ENCODE measurements around the gene FBXO42. TPM values are rescaled to one million over a fixed set of nuclear protein-coding genes. Genes with fewer than 3 reads are reported as not detected.

Gene FBXO42
- total RNA-seq, 1 experiment from 2014 or later: 11.3 TPM

GRCh38 chr1:16235944-16236510 is 116.3 kb downstream of the FBXO42 start:
- intact Hi-C loops (cut with micrococcal nuclease; ENCODE audit: unreplicated experiment): loop anchor here (1.0 to 5.0 kb wide), 2 partner anchors 19 to 49 kb away; no protein-coding TSS in a partner anchor
- Mint-ChIP-seq H3K9me3 (ENCODE audit: unreplicated experiment) (no peaks in the 10 kb centered on the region), H3K27ac (ENCODE audit: unreplicated experiment) (peak overlapping the region; percentile 93), H3K36me3 (ENCODE audit: insufficient read depth, unreplicated experiment) (no peaks in the 10 kb centered on the region), H3K4me3 (ENCODE audit: unreplicated experiment) (peak overlapping the region; percentile 82), H3K4me1 (ENCODE audit: low read depth, unreplicated experiment) (no peaks in the 10 kb centered on the region), H3K27me3 (ENCODE audit: insufficient read depth, unreplicated experiment) (no peaks in the 10 kb centered on the region)
- POLR2A ChIA-PET: no interaction called here
- TF ChIP-seq, protein P1, sequence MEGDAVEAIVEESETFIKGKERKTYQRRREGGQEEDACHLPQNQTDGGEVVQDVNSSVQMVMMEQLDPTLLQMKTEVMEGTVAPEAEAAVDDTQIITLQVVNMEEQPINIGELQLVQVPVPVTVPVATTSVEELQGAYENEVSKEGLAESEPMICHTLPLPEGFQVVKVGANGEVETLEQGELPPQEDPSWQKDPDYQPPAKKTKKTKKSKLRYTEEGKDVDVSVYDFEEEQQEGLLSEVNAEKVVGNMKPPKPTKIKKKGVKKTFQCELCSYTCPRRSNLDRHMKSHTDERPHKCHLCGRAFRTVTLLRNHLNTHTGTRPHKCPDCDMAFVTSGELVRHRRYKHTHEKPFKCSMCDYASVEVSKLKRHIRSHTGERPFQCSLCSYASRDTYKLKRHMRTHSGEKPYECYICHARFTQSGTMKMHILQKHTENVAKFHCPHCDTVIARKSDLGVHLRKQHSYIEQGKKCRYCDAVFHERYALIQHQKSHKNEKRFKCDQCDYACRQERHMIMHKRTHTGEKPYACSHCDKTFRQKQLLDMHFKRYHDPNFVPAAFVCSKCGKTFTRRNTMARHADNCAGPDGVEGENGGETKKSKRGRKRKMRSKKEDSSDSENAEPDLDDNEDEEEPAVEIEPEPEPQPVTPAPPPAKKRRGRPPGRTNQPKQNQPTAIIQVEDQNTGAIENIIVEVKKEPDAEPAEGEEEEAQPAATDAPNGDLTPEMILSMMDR (IDR thresholded peaks at IDR 0.05; ENCODE audit: insufficient read depth in 1 of 2, low read depth in 1 of 2, low read length in 1 of 2, severe bottlenecking in 1 of 2, unreplicated experiment in 1 of 2): peak in 1 of 2 experiments; percentile 5
- H3K36me3 ChIP-seq (ENCODE audit: control insufficient read depth, insufficient read depth, low read length): no peaks in the 10 kb centered on the region
- BruUV-seq (replicated peaks): no TSS peak
- no peaks in the 10 kb centered on the region for H3K9me3 ChIP-seq
- H3K4me1 ChIP-seq: 0 out of 2 replicates have a peak, but pooled peaks cover 5% of the 10 kb centered on the region
- DNase-seq: peak in 1 of 2 experiments; percentile 20
- peak overlapping the region; percentile 68 for H3K4me3 ChIP-seq (ENCODE audit: low read depth, low read length)
- H3K27me3 ChIP-seq (replicated peaks; ENCODE audit: control insufficient read depth, insufficient read depth, low read length): no peaks in the 10 kb centered on the region
- CTCF ChIA-PET: no interaction called here

- Histone ChIP-seq H3K36me3 (ENCODE audit: control insufficient read depth, insufficient read depth, low read length) (no peaks in the 10 kb centered on the region), H3K4me3 (ENCODE audit: low read depth, low read length) (no peak overlapping the region), H3K27me3 (replicated peaks; ENCODE audit: control insufficient read depth, insufficient read depth, low read length) (no peaks in the 10 kb centered on the region), H3K9me3 (no peaks in the 10 kb centered on the region), H3K4me1 (0 out of 2 replicates have a peak, but pooled peaks cover 5% of the 10 kb centered on the region)
- Mint-ChIP-seq H3K27me3 (ENCODE audit: insufficient read depth, unreplicated experiment) (no peaks in the 10 kb centered on the region), H3K27ac (ENCODE audit: unreplicated experiment) (no peak overlapping the region), H3K4me3 (ENCODE audit: unreplicated experiment) (no peak overlapping the region), H3K9me3 (ENCODE audit: unreplicated experiment) (no peaks in the 10 kb centered on the region), H3K36me3 (ENCODE audit: insufficient read depth, unreplicated experiment) (no peaks in the 10 kb centered on the region), H3K4me1 (ENCODE audit: low read depth, unreplicated experiment) (no peaks in the 10 kb centered on the region)
- ChIA-PET POLR2A (no interaction called here), CTCF (no interaction called here)
- intact Hi-C loops (cut with micrococcal nuclease; ENCODE audit: unreplicated experiment): loop anchor here (5.0 kb wide), 1 partner anchor 48 kb away; no protein-coding TSS in a partner anchor
- no peak for DNase-seq
- BruUV-seq (replicated peaks): no TSS peak
- TF ChIP-seq, protein P1 (IDR thresholded peaks at IDR 0.05; ENCODE audit: insufficient read depth in 1 of 2, low read depth in 1 of 2, low read length in 1 of 2, severe bottlenecking in 1 of 2, unreplicated experiment in 1 of 2): no peak
Observed at GRCh38 chr1:16235347-16235746, 116.9 kb downstream of the FBXO42 start.

GRCh38 chr1:16233431-16233830 is 118.8 kb downstream of the FBXO42 start:
- Histone ChIP-seq H3K27me3 (replicated peaks; ENCODE audit: control insufficient read depth, insufficient read depth, low read length) (no peaks in the 10 kb centered on the region), H3K9me3 (no peaks in the 10 kb centered on the region), H3K4me1 (0 out of 2 replicates have a peak, but pooled peaks cover 5% of the 10 kb centered on the region), H3K36me3 (ENCODE audit: control insufficient read depth, insufficient read depth, low read length) (no peaks in the 10 kb centered on the region), H3K4me3 (ENCODE audit: low read depth, low read length) (no peak overlapping the region)
- no peaks in the 10 kb centered on the region for H3K27me3 Mint-ChIP-seq (ENCODE audit: insufficient read depth, unreplicated experiment)
- H3K9me3 Mint-ChIP-seq (ENCODE audit: unreplicated experiment): no peaks in the 10 kb centered on the region
- no peaks in the 10 kb centered on the region for H3K36me3 Mint-ChIP-seq (ENCODE audit: insufficient read depth, unreplicated experiment)
- ChIA-PET POLR2A (no interaction called here), CTCF (no interaction called here)
- TF ChIP-seq, protein P1 (IDR thresholded peaks at IDR 0.05; ENCODE audit: insufficient read depth in 1 of 2, low read depth in 1 of 2, low read length in 1 of 2, severe bottlenecking in 1 of 2, unreplicated experiment in 1 of 2): no peak
- intact Hi-C loops (cut with micrococcal nuclease; ENCODE audit: unreplicated experiment): no loop called here
- H3K27ac Mint-ChIP-seq (ENCODE audit: unreplicated experiment): no peak overlapping the region
- no peak for DNase-seq
- H3K4me3 Mint-ChIP-seq (ENCODE audit: unreplicated experiment): no peak overlapping the region
- no peaks in the 10 kb centered on the region for H3K4me1 Mint-ChIP-seq (ENCODE audit: low read depth, unreplicated experiment)
- BruUV-seq (replicated peaks): no TSS peak

All from Caco-2 (cell line).